Measurements from ENCODE around the gene CYP2E1.

DNA sequence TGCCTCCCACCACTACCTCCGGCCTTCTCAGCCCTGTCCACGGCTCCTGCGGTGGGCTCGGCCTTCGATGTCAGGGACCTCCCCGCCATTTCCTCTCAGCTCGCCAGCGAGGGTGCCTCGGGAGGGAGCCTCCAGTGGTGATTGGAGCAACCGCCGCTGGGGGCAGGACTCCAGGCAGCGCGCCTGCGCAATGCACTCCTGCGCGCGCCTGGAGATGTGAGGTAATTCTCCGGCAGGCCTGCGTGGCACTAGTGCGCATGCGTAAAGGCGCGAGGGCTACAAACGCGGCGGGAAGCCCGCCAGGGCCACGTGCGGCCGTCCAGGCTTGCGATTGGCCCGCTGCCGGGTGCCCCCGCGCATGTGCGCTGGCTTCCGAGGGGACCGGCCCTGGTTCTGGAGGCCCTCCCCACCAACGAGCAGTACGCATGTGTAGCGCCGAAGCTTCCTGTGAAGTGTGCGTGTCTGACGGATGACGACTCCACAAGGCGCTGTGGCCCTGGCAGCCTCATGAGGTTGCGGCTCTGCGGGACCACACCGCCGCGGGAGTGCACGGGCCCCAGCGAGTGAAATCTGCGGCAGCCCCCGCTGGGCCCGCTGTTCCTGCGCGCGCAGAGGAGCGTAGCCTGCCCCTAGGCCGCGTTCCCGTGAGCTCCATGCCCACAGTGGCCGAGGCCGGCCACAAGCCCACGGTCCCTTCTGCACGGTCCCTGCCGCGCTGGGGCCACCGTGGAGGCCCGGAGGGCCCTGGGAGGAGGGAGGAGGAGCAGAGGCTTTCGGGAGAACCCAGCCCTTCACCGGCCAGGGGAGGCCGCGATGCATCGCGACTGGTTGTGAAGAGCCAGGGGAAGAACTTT is 38.5 kb downstream of the CYP2E1 start, which contains the start of gene SYCE1:
- TF ChIP-seq, protein P1, sequence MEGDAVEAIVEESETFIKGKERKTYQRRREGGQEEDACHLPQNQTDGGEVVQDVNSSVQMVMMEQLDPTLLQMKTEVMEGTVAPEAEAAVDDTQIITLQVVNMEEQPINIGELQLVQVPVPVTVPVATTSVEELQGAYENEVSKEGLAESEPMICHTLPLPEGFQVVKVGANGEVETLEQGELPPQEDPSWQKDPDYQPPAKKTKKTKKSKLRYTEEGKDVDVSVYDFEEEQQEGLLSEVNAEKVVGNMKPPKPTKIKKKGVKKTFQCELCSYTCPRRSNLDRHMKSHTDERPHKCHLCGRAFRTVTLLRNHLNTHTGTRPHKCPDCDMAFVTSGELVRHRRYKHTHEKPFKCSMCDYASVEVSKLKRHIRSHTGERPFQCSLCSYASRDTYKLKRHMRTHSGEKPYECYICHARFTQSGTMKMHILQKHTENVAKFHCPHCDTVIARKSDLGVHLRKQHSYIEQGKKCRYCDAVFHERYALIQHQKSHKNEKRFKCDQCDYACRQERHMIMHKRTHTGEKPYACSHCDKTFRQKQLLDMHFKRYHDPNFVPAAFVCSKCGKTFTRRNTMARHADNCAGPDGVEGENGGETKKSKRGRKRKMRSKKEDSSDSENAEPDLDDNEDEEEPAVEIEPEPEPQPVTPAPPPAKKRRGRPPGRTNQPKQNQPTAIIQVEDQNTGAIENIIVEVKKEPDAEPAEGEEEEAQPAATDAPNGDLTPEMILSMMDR (IDR thresholded peaks at IDR 0.05; ENCODE audit: insufficient read depth, low read length) = no peak
- TF ChIP-seq, protein P2, sequence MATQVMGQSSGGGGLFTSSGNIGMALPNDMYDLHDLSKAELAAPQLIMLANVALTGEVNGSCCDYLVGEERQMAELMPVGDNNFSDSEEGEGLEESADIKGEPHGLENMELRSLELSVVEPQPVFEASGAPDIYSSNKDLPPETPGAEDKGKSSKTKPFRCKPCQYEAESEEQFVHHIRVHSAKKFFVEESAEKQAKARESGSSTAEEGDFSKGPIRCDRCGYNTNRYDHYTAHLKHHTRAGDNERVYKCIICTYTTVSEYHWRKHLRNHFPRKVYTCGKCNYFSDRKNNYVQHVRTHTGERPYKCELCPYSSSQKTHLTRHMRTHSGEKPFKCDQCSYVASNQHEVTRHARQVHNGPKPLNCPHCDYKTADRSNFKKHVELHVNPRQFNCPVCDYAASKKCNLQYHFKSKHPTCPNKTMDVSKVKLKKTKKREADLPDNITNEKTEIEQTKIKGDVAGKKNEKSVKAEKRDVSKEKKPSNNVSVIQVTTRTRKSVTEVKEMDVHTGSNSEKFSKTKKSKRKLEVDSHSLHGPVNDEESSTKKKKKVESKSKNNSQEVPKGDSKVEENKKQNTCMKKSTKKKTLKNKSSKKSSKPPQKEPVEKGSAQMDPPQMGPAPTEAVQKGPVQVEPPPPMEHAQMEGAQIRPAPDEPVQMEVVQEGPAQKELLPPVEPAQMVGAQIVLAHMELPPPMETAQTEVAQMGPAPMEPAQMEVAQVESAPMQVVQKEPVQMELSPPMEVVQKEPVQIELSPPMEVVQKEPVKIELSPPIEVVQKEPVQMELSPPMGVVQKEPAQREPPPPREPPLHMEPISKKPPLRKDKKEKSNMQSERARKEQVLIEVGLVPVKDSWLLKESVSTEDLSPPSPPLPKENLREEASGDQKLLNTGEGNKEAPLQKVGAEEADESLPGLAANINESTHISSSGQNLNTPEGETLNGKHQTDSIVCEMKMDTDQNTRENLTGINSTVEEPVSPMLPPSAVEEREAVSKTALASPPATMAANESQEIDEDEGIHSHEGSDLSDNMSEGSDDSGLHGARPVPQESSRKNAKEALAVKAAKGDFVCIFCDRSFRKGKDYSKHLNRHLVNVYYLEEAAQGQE (IDR thresholded peaks at IDR 0.05; ENCODE audit: insufficient replicate concordance, low read depth) = no peak
- TF ChIP-seq GABPA (IDR thresholded peaks at IDR 0.05; ENCODE audit: low read depth) = no peak
- no peak for TF ChIP-seq POLR2AphosphoS5 (IDR thresholded peaks at IDR 0.05; ENCODE audit: low read depth)
- no peak for TF ChIP-seq SPI1 (IDR thresholded peaks at IDR 0.05; ENCODE audit: borderline replicate concordance, low read depth)

All from HL-60 (cell line).